NCI-H1436 (cell line): ENCODE measurements around the gene PDE4D.

Source experiments
- DNase-seq: peaks from one replicate; lab custom pipeline; 2025; lab: John Stamatoyannopoulos, UW

Gene PDE4D

GRCh38 chr5:59517926-59518585 lies 375.5 kb downstream of the PDE4D start:
- DNase-seq: no peak

- DNase-seq: no peak
Measured at GRCh38 chr5:59516161-59516560, 377.4 kb downstream of the PDE4D start.

DNA sequence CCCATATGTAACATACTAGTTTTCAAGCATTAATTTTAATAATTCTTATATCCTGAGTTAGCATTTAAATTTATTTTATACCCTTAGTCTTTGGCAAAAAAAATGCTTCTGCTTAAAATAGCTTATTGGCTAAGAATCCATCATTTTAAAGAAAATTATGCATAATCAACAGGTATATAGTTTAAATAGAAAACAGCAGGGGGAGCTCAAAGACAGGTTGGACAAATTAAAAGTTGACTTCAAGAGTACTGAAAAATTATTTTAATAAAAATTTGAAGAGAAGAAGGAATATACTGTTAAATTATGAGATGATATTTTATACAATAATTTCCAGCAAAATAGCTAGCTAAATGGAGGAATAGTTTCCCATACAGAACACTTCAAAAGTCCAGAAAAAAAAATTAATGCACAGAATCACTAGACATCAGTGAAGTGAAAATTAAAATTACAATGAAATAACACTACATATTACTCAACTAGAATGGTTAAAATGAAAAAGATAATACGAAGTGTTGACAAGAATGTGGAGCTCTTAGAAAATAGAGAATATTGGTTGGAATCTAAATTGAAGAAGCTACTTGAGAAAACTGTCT lies 387.1 kb downstream of the PDE4D start:
- peak; percentile 48 for DNase-seq

DNA sequence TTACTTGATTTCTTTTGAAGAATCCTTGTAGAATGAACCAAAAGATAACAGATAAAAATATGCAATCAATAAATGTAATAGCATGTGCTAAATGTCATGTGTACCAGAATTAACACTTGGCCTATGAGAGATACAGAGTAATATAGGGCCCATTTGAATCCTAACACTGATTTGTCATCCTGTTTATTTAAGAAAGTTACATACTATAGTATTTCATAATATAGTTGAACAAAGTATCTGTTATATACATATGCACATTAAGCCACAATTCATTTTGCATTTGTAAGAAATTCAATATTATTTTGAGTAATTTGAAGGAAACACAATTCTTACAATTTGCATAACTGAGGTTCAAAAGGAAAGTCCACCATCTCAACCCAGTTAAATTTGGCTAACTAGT lies 389.5 kb downstream of the PDE4D start:
- no peak for DNase-seq

GRCh38 chr5:59503220-59503619 lies 390.3 kb downstream of the PDE4D start:
- peak; percentile 13 for DNase-seq

GRCh38 chr5:59501316-59501715 lies 392.2 kb downstream of the PDE4D start:
- no peak for DNase-seq

DNA sequence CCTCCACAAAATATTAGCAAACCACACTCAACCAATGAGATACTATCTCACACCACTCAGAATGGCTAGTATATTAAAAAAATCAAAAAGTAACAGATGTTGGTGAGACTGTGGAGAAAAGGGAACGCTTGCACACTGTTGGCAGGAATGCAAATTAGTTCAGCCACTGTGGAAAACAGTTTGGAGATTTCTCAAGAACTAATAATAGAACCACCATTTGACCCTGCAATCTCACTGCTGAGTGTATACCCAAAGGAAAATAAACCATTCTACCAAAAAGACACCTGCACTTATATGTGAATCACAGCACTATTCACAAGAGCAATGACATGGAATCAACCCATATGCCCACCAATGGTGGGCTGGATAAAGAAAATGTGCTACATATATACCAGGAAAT lies 393.5 kb downstream of the PDE4D start:
- no peak for DNase-seq

DNA sequence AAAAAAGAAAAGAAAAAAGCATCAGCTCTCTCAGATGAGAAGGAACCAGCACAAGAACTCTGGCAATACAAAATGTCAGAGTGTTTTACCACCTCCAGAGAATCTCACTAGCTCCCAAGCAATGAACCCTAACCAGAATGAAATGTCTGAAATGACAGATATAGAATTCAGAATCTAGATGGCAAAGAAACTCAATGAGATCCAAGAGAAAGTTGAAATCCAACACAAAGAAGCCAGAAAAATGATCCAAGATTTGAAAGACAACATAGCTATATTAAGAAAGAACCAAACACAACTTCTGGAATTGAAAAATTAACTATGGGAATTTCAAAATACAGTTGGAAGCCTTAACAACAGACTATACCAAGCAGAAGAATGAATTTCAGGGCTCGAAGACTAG lies 396.3 kb downstream of the PDE4D start:
- no peak for DNase-seq

- DNase-seq: no peak
Measured at GRCh38 chr5:59496524-59497134, 396.9 kb downstream of the PDE4D start.

DNA sequence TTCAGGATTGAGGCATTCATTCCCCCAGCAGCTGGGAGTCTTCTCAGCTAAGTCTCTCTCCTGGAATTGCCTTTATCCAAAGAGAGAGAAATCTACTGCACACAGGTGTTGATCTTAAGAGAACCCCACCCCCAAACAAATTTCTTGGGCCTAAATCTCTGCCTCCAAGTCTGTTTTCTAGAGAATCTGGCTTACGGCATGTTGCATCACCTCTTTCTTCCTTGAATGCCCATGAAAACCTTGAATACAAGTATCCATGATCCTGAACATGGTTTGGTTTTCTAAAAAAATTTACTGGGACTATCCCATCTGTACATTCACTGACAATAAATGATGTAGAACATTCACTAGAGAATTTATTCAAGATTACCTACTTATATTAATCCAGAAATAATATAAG lies 401.6 kb downstream of the PDE4D start:
- no peak for DNase-seq

DNA sequence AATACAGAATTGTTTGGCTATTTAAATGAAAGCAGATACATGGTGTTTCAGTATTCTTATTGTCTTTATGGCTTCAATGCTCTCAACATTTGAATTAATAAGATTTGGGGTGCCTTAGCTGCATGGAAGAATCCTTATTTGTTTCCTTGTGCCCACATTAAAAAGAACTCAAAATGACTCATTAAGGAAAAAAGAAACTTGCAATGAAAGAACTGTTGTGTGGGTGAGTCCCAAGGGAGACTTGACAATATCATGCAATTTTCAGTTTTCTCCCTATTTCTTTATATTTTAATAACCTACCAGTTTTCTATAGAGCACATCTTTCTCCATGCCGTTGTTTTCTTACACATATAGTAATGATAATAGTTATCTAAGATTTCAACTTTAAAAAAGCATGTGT lies 404.0 kb downstream of the PDE4D start:
- DNase-seq: no peak

DNA sequence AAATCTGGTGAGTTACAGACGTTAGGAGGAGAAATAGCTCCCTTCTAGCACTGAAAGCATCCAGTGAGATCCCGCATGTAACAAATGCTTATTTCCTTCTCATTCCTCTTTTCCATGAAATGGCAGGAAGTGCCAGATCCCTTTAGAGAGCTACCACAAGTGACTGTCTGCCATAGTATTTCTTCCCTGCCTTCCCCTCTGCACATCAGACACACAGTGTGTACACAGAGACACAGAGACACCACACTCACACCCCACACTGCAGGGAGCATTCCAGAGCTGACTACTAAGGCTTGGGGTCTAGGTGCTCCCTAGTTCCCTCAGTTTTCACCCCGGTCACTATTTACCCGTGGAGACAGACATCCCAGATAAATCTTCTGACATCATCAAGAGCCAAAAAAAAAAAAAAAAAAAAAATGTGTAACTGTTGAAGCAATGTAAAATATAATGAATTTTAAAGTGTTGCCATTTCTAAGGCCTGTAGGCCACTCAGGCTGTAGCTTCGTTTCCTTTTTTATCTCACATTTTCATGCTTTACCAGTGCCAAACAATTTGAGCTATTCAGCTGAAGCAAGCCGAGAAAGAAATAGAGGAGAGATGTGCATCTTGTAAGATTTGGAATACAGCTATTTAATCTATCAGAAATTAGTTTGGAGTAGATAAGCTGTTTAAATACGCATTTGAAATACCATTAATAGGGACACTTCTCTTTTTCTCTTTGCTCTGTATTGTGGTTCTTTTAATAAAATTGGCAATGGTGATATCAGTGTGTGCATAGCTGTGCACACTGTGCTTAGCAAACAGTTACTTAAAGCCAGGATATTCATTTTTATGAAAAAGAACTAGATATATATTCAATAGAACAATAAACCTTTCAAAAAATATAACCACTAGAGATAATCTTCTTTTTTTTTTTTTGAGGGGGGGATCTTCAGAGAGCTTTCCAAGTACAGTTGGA lies 405.5 kb downstream of the PDE4D start:
- DNase-seq: no peak

GRCh38 chr5:59487068-59487686 lies 406.3 kb downstream of the PDE4D start:
- no peak for DNase-seq

- no peak for DNase-seq
Measured at GRCh38 chr5:59486508-59486907, 407.0 kb downstream of the PDE4D start.

- no peak for DNase-seq
Measured at GRCh38 chr5:59485629-59486439, 407.7 kb downstream of the PDE4D start.

- no peak for DNase-seq
Measured at GRCh38 chr5:59485107-59485506, 408.4 kb downstream of the PDE4D start.

GRCh38 chr5:59484618-59485017 lies 408.9 kb downstream of the PDE4D start:
- DNase-seq: no peak

- DNase-seq: peak; percentile 11
Measured at GRCh38 chr5:59483971-59484472, 409.5 kb downstream of the PDE4D start.

- DNase-seq: no peak
Measured at GRCh38 chr5:59479086-59479485, 414.4 kb downstream of the PDE4D start.

GRCh38 chr5:59474324-59474723 lies 419.2 kb downstream of the PDE4D start:
- DNase-seq: no peak

DNA sequence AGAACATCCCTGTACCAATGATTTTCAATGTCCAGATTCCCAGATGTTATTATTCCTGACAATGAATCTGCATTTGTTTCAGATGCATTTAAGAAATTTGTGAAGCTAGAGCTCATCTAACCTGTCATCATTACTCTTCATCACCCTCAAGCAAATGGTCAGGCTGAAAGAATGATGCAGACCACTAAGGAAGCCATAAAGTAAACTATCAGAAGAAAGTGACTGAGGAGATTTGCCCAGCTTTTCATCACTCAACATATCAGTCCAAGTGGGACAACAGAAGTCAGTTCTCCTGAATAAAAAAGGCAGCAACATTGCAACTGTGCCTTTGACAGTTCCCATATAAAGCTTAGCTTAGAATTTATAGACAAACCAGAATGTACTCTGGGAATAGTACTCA lies 419.9 kb downstream of the PDE4D start:
- no peak for DNase-seq
